LoVo (cell line): ENCODE data around the gene ING1.
"Not testable (repeated sequence)": the region's sequence is repeated elsewhere in the genome, so short reads cannot be mapped to it uniquely, and the experiment has no call there.

Source experiments
- DNase-seq: peaks from one replicate; pipeline ENCODE4 v3.0.0-alpha.2; 2016; ENCODE audit warnings: low spot score

ING1 gene

GRCh38 chr13:110715395-110716246 is 2.1 kb downstream of the ING1 start:
- peak; percentile 97 for DNase-seq

DNA sequence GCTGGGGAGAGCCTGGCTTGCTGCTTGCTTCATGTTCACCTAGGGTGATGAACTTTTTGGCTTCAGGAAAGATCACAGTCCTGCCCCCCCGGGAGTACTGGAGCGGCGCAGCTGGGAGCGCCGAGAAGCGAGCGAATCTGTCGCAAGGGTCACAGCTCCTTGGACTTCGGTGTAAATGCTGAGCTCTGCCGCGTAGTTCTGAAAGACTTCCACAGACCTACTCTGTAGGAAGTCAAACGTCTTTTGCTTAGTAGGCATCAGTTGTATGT is 2.7 kb downstream of the ING1 start:
- peak; percentile 34 for DNase-seq

DNA sequence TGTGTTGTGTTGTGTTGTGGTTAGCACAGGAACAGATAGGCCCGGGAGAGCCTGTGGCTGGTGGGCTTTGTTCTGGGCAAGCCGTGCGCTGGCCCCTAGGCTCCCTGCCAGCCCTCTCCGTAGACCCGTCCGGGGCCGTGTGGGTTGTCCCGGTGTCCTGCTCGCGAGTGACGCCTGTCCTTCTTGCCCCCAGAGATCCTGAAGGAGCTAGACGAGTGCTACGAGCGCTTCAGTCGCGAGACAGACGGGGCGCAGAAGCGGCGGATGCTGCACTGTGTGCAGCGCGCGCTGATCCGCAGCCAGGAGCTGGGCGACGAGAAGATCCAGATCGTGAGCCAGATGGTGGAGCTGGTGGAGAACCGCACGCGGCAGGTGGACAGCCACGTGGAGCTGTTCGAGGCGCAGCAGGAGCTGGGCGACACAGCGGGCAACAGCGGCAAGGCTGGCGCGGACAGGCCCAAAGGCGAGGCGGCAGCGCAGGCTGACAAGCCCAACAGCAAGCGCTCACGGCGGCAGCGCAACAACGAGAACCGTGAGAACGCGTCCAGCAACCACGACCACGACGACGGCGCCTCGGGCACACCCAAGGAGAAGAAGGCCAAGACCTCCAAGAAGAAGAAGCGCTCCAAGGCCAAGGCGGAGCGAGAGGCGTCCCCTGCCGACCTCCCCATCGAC is 5.7 kb downstream of the ING1 start:
- no peak for DNase-seq

- no peak for DNase-seq
These were observed 9.5 kb downstream of the ING1 start for GRCh38 chr13:110722971-110723370.

DNA sequence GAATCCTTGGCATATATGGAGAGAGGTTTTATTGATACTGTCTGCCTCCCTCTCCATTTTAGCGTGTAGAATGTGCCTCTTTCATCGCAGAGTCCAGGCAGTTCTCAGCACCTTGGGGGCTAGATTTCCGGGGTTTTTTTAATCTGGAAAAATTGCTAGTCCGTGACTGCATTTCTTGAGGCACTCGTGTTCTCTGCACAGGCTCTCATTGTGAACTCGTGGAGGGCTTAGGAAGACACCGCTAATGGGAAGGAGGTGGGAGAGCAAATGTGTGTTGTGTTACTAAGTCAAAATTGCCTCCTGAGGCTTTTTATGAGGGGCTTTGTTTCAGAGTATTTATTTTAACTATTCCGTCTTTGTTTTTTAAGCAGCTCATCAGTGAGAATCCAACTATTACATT is 10.1 kb downstream of the ING1 start:
- no peak for DNase-seq

DNA sequence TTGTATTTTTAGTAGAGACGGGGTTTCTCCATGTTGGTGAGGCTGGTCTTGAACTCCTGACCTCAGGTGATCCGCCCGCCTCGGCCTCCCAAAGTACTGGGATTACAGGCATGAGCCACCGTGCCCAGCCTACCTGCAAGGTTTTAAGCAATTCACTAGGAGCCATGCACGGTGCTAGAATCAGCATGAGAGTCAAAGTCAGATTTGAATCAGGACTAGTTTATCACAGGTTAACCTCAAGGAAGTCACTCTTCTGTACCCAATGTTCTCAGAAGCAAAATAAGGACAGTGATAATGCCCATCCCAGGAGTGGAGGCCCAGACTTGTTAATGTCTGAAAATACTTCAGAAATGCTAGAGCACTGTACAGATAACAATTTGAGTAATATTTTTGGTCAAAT is 12.7 kb downstream of the ING1 start:
- DNase-seq = not testable (repeated sequence)

DNA sequence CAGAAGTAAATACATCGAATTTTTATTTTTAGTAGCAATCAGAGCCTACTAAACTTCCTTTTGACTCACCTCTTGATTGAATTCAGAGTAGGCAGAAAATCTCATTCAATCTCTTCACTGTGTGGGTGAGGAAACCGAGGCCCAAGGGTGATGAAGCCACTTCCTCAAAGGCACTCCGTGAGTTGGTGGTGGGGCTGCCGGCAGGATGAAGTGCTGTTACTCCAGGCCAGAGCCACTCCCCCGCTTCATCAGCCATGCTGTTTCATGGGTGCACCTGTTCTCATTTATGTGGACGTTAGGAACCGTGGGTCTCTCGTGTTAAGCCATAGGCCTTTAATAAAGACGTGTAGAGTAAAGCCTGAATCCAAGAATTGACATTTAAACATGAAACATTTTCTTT is 13.2 kb downstream of the ING1 start:
- DNase-seq = no peak

- DNase-seq = no peak
These were observed 17.6 kb downstream of the ING1 start for GRCh38 chr13:110731072-110731471.

GRCh38 chr13:110734561-110734960 is 21.1 kb downstream of the ING1 start:
- no peak for DNase-seq

GRCh38 chr13:110737555-110737954 is 24.1 kb downstream of the ING1 start:
- no peak for DNase-seq

GRCh38 chr13:110743687-110744086 is 30.2 kb downstream of the ING1 start:
- DNase-seq = no peak

DNA sequence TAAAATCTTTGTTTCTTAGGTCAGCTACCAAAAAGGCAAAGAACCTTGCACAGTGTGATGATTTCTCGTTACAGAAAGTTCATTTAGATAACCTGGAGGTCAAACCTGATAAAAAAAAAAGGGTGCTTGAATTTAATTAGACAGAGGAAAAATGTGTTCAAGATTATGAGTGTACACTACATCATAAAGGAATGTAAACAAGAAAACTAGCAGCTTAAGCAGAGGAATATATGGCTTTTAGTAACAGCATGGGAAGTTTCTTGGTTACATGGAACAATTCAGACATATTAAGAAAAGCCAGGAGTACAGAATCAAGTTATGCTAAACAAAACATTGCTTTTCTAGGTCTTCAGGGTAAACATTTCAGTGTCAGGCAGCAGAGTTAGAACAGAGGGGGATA is 32.9 kb downstream of the ING1 start:
- DNase-seq = no peak

GRCh38 chr13:110748271-110748670 is 34.8 kb downstream of the ING1 start:
- DNase-seq = no peak

- no peak for DNase-seq
These were observed 42.7 kb downstream of the ING1 start for GRCh38 chr13:110756219-110756631.

GRCh38 chr13:110757296-110757695 is 43.8 kb downstream of the ING1 start:
- DNase-seq = no peak

- no peak for DNase-seq
These were observed 44.8 kb downstream of the ING1 start for GRCh38 chr13:110758195-110758805.

DNA sequence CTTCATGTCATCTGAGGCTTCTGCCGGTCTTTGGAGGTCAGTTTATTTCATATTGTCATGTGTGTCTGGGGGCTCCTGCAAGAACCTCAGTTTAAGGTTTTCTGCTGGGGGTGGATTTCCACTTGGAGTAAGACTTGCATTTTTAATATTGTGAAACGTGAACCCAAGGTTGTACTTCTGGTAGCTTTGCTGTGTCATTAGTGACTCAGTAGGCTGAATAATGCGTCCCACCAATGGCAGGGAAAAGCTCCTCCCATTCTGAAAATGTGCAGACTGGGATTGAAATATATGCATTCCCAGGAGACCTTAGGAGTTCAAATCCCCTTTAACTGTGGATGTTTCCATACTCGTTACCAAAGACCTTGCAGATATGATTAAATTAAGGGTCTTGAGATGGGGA is 46.2 kb downstream of the ING1 start:
- no peak for DNase-seq

- DNase-seq = no peak
These were observed 47.1 kb downstream of the ING1 start for GRCh38 chr13:110760611-110761010.

DNA sequence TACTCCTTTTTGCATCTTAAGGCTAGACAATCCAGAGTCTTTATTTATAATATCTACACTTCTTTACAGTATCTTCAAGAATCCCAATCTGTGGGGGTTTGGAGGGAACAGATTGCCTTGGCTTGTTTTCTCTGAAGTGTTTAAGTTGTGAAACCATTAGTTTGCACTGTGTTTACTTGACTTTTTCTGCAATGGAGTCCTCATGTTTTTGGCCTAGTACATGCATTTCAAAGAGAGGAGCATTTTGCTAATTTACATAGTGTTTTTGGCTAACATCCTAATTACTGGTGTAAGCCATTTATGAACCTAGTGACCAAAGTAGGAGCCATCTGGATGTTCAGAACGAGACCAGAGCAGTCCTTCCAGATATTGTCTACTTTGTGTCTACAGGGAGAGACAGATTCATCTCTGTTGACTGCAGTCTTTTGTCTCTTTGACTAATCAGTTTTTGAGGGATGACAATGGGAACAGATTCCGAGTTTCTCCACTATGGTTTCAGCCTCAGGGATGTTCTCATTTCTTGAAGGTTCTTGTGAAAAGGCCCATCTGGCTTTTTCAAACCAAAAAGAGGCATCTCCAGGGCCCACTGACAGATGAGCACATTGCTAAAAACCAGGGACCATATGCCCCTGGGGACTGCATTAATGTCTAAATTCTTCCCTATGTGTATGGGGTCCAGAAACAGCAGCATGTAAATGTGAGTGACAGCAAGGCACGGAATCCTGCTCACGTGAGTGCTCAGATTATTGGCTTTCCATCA is 53.4 kb downstream of the ING1 start:
- DNase-seq = no peak

DNA sequence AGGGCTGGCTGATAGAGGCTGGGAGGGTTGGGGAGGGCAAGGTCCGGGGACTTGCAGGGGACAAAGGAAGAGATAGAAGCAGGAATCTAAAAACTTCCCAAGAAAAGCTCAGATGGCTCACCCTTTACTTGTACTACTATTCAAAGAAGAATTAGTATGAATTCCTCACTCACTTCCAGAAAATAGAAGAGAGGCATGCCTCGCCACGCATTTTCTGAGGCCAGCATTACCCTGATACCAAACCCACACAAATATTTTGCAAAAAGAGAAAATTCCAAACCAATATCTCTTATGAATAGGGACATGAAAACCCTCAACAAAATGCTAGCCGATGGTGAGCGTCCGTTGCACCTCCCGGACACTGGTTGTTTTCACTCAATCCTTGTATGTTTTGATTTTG is 54.0 kb downstream of the ING1 start:
- DNase-seq = no peak

DNA sequence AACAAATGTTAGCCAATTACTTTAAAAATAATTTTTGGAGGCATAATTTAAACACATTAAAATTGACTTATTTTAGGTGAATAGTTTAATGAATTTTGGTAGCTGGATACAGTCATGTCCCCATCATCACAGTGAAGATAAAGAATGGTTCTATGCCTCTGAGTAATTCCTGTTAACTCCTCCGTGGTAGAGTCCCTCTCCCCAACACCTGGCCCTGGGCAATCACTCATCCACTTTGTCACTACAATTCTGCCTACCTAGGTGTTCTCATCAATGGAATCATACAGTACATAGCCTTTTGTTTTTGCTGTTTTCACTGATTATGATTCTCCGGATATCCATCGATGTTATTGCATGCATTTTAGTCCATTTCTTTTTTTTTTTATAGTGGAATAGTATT is 55.6 kb downstream of the ING1 start:
- DNase-seq = no peak

GRCh38 chr13:110770678-110771077 is 57.2 kb downstream of the ING1 start:
- no peak for DNase-seq

- no peak for DNase-seq
These were observed 57.7 kb downstream of the ING1 start for GRCh38 chr13:110771194-110771593.
